Stimulated activated CD8-positive, alpha-beta memory T cell treated with anti-CD3 and anti-CD28 coated beads, Interleukin-2, amount 100 ng/mL, for 48 hours (primary cell): ENCODE results near the gene MXI1.
A peak's percentile ranks its signal among the peaks of the same experiment; 100 is the strongest.
"Not testable (repeated sequence)": the region's sequence is repeated elsewhere in the genome, so short reads cannot be mapped to it uniquely, and the experiment has no call there.

Experiments
- DNase-seq, 2 donors: peaks; one replicate each; pipeline ENCODE4 v3.0.0-alpha.2; 2020; ENCODE audit warnings: low read depth in 2 of 2

Gene MXI1

DNA sequence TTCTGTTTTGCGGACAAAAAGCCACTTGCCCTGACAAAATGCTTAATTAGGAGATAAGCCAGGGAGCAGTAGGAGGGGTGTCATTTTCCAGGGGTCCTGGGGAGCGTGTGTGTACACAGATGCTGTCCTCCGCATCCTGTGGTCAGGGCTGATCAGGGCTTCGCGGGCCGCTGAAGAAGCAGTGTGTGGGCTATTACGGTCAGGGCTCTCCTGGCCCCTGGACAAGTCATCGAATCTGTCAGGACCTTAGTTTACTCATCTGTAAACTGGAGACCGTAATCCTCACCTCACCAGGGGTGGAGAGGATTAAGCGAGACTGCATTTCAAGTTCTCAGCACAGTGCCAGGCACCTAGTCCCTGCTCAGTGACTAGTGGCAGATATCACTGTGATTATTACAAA, 26.0 kb upstream of the MXI1 start:
- no peak for DNase-seq

DNA sequence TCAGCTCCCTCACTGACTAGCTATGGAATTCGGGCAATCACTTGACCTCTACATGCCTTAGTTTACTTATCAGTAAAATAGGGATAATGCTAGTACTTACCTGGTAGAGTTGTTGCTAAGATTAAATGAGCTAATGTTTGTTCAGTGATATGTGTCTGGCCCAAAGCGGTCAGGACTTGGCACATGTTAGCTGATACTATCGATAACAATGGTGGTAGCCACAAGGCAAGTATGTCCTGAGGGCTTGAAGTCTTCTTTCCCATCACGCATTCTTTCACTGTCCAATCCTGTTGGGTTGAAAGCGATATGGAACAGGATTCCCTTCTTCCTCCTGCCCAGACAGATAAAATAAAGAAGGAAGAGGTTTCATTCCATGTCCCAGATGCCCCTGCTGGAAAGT, 25.5 kb upstream of the MXI1 start:
- DNase-seq = no peak

DNA sequence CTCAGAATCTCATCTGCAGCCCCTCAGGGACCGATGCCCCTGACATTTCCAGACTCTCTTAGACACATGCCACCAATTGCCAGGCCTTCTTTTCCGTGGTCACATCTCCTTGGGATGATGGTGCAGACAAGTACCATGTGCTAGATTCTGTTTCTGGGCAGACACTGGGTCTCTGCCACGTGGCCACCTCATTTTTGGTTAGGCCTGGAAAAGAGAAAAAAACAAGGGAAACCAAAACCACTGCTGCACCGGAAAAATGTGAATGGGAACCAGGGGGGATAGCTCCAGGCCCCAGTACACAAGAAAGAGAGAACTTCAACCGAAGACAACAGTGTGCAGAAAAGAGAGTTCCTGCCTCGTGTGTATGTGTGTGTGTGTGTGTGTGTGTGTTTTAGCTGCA, 23.0 kb upstream of the MXI1 start:
- no peak for DNase-seq

DNA sequence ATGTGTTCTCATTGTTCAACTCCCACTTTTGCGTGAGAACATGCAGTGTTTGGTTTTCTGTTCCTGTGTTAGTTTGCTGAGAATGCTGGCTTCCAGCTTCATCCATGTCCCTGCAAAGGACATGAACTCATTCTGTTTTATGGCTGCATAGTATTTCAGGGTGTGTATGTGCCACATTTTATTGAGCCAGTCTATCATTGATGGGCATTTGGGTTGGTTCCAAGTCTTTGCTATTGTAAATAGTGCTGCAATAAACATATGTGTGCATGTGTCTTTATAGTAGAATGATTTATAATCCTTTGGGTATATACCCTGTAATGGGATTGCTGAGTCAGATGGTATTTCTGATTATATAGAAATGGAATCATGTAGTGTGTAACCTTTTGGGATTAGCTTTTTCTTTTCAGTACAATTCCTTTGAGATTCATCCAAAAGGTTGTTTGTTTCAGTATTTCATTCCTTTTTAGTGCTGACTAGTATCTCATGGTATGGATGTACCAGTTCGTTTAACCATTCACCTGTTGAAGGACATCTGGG, 21.7 kb upstream of the MXI1 start:
- not testable (repeated sequence) for DNase-seq

DNA sequence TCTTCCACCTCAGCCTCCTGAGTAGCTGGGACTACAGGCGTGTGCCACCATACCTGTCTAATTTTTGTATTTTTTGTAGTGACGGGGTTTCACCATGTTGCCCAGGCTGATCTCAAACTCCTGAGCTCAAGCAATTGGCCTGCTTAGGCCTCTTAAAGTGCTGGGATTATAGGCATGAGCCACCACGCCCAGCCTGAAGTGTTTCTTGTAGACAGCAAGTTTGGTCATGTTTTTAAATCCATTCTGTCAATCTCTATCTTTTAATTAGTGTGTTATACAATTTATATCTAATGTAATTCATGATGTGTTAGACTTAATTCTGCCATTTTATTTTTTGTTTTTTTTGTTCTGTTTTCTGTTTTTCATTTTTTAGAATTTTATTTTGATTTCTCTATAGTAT, 17.2 kb upstream of the MXI1 start:
- DNase-seq = no peak

DNA sequence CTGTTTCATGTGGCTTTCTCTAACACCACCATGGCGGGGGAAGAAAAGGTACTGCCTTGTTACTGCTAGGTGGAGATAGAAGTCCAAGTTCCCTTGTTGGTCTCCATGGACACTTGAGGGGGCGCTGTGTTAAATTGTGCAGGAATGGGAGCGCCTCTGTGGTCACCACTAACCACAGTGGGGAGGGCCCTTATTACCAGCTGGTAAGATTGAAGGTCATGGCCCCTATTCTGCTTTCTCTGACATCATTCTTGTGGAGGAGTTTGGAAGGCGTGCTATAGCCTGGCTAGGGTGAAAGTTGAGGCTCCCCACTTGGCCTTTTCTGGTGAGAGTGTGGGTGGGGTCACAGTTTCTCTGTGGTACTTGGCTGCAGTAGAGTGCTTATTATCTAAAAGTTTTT, 14.9 kb upstream of the MXI1 start:
- no peak for DNase-seq

DNA sequence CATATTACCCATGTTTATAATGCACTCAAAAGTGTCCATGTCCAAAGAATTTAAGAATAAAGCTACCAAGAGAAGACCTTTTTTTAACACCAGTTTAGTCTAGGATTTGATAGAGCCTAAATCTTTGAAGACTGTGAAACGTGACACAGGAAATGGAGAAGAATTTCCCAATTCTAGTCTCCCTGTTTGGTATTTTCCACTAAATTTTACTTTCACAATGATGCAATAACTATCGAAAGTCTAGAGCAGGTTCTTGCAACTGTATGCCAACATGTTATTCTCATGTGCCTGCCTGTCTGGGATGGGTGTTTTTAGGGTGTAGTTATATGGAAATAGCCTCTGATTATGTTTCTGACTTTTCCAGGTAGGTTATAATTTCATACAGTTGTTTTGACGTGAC, 6.9 kb upstream of the MXI1 start:
- no peak for DNase-seq

DNA sequence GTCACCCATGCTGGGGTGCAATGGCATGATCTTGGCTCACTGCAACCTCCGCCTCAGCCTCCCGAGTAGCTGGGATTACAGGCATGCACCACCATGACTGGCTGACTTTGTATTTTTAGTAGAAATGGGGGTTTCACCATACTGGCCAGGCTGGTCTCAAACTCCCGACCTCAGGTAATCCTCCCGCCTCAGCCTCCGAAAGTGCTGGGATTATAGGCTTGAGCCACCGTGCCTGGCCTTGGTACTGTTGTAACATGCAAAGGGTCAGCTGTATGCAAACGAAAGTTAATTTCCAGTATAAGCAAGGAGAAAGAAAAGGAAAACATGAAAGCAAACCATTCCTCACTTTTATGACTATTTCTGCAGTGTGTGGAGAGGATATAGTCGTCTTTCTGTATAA, 6.4 kb upstream of the MXI1 start:
- DNase-seq = not testable (repeated sequence)

DNA sequence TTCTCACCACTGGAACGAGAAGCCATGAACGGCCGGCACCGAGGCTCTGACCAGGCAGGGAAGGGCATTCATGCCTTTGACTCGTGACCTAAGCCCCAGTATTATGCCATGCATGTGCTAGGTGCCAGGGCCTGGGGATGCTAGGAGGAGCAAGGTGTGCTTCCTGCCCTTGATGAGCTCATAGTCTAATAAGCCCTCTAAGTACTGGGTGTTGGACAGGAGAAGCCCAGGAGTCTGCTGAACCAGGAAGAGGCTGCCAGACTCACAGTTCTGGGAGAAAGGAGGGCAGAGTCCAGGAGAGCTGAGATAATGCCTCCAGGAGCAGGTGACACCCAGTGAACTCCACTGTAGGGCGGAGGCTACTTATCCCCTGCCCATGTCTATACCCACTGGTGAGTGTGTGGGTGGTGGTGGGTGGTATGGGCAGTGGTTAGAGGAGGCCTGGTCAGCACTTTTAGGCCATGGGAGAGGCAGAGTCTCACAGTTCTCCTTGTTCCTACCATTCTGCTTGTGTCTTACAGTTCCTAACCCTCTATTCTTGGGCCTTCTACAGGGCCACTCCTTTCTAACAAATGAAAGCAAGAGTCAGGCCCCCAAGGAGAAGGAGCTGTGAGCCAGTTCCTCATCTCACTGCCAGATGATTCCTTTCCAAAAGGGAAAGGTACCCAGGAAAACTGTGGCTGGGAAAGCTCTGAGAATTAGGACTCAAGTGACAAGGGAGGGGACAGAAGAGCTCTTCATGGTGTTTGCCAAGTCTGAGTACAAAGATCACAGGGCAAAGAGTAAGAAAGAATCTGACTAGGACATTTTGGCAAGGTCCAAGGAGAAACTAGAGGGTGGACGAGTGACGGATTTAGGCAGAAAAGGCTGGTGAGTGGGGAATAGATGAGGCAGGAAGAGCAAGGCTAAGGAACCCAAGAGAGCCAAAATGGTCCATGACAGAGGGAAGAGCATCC, 3.6 kb upstream of the MXI1 start:
- DNase-seq = no peak

DNA sequence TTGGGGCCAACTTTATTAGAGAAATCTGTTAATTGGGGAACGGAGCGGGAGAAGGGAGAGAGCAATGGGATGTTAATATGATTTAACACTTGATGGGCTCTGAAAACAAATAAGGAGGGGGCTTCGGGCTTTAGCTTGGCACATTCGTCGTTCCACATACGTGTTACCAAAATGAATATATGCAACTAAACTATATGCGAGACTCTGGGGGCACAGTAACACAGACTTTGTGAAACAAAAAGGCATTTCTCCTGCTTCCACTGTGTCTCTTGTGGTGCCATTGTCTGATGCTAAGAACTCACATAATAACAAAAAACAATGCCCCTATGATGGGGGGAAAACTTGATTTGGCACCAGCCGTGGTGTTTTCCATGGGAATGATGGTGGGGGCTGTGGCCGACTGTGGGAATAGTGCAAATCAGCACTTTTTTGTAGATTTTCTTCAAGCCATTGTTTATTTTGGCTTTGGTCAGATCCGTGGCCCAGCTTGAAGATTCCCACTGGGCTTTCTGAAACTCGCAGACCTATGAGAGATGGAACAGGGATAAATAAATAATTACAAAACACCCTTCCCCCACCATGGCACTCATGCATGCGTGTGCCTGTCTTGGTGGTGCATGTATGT, 2.2 kb upstream of the MXI1 start:
- DNase-seq = no peak

DNA sequence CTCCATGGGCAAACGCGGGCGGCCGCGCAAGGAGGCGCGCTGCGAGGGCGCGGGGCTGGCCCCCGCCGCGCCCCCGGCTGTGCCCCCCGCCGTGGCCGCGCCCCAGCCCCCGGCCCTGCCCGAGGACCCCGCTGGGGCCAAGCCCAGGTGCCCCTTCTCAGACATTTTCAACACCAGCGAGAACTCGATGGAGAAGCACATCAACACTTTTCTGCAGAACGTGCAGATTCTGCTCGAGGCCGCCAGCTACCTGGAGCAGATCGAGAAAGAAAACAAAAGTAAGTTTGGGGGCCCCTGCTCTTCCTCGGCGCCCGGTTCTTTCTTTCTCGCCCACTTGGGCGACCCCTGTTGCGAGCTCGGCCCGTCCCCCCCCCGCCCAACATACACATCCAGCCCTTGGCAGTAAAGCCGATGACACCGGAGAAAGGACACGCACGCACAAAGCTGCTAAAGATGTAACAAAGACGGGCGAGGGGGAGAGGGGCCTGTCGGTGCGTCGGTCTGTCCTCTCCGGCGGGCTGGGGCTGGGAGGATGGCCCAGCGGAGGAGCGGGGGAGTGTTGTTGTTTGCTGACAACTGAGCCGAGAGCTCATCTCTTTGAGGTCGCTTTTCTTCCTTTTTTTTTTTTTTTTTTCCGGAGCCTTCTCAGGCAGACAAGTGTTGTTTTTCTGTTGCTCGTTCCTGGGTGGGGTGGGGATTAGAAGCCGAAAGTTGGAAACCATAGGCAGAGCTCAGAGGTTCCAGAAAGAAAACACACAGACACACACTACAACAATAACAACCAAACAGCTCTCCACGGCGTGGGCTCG, 604 bp downstream of the MXI1 start:
- DNase-seq = no peak

DNA sequence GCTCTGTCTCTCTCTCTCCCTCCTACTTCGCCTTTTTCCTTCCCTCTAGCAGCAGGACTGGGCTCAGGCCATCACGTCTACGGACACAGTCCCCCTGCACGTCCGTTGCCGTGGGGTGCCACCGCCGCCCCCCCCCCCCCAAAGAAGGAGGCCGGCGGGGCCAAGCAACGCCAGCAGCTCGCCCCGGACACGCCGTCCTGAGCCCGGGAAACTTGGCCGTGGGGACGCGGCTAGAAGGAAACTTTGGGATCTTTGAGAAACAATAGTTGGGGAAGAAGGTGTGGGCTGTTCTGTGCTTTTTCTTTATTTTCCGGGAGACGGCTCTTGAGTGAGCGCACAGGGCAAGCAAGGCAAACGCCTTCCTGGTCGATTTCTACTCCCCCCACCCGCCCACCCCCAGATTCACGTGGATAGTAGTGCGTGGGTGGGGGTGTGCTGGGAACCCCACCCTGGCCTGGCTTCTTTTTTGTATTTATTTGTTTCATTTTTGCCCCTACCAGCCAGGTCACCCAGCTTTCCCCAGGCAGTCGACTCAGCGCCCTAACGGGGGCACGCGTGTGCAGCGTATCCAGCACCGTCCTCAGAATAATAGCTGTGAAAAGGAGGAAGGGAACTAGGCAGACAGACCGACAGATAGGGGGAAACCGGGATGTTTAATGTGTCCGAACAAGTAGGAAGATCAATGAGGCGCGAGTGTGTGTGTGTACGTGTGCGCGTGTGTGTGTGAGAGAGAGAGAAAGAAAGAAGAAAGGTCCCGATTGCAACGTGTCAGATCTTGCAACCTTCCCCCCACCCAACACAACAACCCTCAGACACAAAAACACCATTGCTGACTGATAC, 1.4 kb downstream of the MXI1 start:
- no peak for DNase-seq

DNA sequence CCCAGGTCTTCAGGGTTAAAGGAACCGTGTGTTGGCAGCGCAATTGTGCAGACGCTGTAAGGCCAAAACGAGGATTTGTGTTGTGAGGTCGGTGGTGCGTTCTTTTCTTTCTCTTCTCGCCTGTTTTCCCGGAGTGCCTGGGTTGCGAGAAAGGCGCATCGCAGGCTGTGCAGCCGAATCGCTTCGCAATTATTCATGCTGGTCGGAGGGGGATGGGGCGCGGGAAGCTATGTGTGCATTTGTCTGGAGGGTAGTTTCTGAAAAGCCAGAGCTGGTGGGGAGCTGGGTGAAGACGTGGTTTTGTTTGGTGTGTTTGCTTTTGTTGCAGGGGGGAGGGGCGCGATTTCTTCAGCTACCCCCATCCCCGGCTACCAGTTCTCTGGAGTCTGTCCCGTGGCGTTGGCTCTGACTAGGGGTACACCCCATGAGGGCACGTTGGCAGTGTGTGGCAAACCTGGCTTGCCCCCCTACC, 2.1 kb downstream of the MXI1 start:
- peak; percentile 28 to 63 for DNase-seq

DNA sequence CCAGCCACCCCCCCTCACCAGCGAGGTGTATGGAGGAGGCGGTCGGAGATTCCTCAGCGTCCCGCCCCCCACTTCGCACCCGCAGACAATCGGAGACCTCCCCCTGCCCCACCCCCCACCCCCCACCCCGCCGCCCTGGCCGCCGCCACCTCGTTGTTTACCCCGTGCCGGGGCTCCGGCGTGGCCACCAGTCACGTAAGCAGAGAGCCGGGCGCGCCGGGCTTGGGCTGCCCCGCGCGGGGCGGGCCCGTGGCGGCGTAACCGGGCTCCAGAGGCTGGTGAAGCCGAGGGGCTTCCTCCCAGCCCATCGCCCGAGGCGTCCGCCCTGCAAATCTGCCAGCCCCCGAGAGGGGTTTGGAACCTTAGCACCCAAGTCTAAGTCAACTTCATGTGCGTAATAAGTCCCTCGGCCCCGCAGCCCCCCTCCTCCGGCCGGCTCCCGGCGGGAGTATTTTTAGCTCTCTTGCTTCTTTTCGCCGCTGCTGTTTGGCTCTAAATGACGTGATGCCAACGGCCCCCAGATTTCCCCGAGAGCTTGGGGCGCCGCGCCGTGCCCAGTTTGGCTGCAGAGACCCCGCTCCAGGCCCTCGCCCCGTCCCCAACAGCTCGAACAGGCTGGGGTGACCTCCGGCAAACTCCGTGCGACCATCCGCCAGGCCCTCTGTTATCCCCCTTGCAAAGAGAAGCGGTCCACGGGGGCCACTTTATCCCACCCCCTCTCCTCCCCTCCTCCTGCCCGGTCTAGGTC, 2.7 kb downstream of the MXI1 start:
- peak in 1 of 2 donors; percentile 27 for DNase-seq

DNA sequence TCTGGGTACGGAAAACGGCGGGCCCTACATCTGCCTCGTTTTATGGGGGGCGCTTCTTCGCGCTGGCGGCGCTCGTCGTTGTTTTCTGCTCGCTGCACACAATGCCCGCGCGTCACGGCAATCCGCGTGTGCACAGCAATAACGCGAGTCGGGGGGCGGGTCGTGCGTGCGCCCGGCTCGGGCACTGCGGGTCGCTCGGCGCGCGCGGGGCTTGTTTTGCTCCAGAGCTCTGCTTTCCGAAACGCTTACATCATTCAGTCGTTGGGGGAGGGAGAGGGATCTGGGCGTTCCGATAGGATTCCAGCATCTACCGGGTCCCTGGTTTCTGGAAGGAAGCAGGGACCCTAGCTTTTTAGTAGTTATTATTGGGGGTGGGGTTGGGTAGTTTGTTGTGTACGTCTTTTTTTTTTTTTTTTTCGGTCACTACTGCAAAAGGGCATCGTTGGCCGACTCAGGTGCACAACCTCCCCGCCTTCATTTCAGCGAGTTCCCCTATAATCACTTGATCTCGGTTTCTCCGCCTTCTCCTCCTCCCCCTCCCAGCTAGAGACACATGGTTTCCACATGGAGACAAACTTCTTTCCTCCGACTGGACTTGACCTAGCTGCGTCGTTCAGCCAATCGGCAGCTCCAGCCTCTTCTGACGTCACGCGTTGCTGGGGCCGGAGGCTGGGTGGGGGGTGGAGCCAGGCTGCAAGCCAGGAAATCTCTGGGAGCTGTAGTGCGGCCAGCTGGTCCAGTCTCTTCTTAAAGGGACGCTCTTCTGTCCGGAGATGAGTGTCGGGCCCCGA, 3.5 kb downstream of the MXI1 start:
- DNase-seq = peak; percentile 79 to 89

DNA sequence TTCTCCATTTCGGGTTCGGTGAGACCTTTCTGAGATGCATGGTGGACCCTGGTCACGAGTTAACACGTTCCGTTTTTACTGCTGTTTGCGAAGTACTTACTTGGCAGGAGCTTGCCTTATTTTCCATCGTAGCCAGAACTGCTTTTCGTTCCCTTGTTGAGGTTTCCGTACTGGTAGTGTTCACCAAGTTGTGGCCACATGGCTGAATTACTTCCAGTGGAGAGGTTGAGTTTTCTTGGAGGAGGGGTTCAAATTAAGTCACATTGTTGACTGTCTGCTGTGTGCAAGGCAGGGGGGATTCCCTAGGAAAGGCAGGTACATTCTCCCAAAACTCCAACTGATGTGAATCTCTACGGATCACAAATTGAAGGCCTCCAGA, 4.0 kb downstream of the MXI1 start:
- no peak for DNase-seq

DNA sequence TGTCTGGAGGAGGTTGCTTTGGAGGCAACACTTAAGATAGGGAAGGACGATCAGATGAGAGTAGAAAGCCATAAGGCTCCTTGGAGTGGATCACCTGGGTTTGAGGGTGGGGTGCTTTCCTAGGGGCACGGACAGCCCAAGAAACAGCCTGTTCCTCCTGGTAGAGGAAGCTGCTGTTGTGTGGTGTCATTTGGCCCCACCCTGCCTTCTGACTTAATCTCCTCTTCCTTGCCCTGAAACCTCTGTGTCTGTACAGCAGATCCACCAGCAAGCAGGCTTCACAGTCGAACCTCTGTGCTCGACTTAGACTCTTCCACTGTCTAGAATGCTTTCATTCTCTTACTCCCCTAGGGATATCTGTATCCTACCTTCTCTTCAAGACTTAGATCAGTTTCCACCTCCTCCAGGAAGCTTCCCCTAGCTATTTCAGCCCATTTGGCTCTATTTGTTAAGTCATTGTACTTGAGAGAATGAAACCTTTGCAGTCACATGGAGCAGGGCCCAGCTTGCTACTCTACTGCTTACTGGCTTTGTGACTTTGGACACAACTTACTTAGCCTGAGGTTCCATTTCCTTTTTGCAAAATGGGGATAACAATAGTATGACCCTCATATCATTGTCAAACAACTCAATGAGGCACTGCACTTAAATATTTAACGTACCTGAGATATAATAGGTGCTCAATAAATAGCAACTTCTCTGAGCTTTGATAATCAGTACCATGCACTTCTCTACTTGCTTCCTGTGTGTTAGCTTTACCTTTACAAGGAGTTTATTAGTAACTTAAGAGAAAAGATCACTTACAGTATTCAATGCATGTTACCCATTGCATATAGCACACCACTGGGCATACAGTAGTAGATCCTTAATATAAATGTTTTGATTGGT, 5.0 kb downstream of the MXI1 start:
- no peak for DNase-seq

DNA sequence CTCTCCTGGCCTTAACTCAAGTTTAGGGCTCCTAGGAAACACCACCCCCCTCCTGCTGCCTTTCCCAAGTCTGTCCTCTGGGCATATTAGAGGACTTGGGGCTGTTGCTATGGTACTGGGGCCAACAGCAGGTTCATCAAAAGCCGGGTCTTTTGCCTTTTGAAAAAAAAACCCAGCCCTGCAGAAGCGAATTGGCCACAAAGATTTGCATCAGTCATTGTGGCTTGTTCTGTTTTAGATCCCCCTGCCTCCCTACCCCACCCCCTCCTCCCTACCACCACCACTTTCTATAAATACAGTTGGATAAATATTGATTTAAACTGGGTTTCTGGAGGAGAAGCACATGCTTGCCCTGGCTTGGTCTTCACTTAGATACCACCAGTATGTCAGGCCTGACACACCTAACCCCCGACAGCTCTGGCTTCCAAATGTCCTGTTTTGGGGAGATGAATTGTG, 7.0 kb downstream of the MXI1 start:
- no peak for DNase-seq
